Stimulated activated CD4-positive, alpha-beta T cell treated with anti-CD3 and anti-CD28 coated beads, Interleukin-2, amount 100 ng/mL, for 4 hours (primary cell): ENCODE results near the gene NRCAM.
"Not testable (repeated sequence)": the region's sequence is repeated elsewhere in the genome, so short reads cannot be mapped to it uniquely, and the experiment has no call there.

ENCODE experiments used
- DNase-seq: peaks from one replicate; pipeline ENCODE4 v3.0.0-alpha.2; 2020; ENCODE audit warnings: low read depth

NRCAM gene

GRCh38 chr7:108278776-108279175, 177.5 kb downstream of the NRCAM start:
- DNase-seq, result no peak

GRCh38 chr7:108278281-108278680, 178.0 kb downstream of the NRCAM start:
- no peak for DNase-seq

- DNase-seq, result not testable (repeated sequence)
These were observed 181.8 kb downstream of the NRCAM start for GRCh38 chr7:108274447-108274846.

GRCh38 chr7:108272891-108273290, 183.3 kb downstream of the NRCAM start:
- DNase-seq, result not testable (repeated sequence)

GRCh38 chr7:108270385-108271015, 185.7 kb downstream of the NRCAM start:
- no peak for DNase-seq

- DNase-seq, result no peak
These were observed 187.9 kb downstream of the NRCAM start for GRCh38 chr7:108268200-108268820.

- no peak for DNase-seq
These were observed 188.6 kb downstream of the NRCAM start for GRCh38 chr7:108267615-108268014.

- no peak for DNase-seq
These were observed 189.7 kb downstream of the NRCAM start for GRCh38 chr7:108266491-108266890.

- DNase-seq, result no peak
These were observed 190.2 kb downstream of the NRCAM start for GRCh38 chr7:108266035-108266434.

GRCh38 chr7:108265007-108265406, 191.2 kb downstream of the NRCAM start:
- DNase-seq, result no peak

- no peak for DNase-seq
These were observed 192.8 kb downstream of the NRCAM start for GRCh38 chr7:108263425-108263824.

GRCh38 chr7:108261560-108262255, 194.5 kb downstream of the NRCAM start:
- no peak for DNase-seq

GRCh38 chr7:108259447-108259846, 196.8 kb downstream of the NRCAM start:
- DNase-seq, result not testable (repeated sequence)

GRCh38 chr7:108257954-108258353, 198.3 kb downstream of the NRCAM start:
- no peak for DNase-seq

- no peak for DNase-seq
These were observed 202.0 kb downstream of the NRCAM start for GRCh38 chr7:108254259-108254658.

GRCh38 chr7:108253275-108254044, 202.8 kb downstream of the NRCAM start:
- no peak for DNase-seq

GRCh38 chr7:108252177-108252576, 204.1 kb downstream of the NRCAM start:
- no peak for DNase-seq

GRCh38 chr7:108251700-108252099, 204.5 kb downstream of the NRCAM start:
- DNase-seq, result no peak

GRCh38 chr7:108249453-108249852, 206.8 kb downstream of the NRCAM start:
- no peak for DNase-seq

- no peak for DNase-seq
These were observed 207.4 kb downstream of the NRCAM start for GRCh38 chr7:108248821-108249220.

GRCh38 chr7:108248418-108248817, 207.8 kb downstream of the NRCAM start:
- no peak for DNase-seq

- DNase-seq, result no peak
These were observed 208.6 kb downstream of the NRCAM start for GRCh38 chr7:108247614-108248013.
